Uterus (tissue), 4 donors: ENCODE results near the gene EDN3. TPM values are rescaled to one million over a fixed set of nuclear protein-coding genes. Genes with fewer than 3 reads are reported as not detected.

Source experiments
- DNase-seq, 2 donors: peaks; one replicate each; pipeline ENCODE4 v3.0.0-alpha.2; 2019 to 2020
- H3K27ac ChIP-seq, 2 donors: fragments of 200-600 bp; sonication (generic); 1 replicate in 1 of 2; 2 replicates in 1 of 2; pipeline ENCODE4 v1.5.1; 2016 to 2018
- H3K27me3 ChIP-seq, 2 donors: fragments of 200-600 bp; sonication (generic); one replicate each; pipeline ENCODE4 v1.5.1; 2018 to 2019; ENCODE audit warnings: control low read depth in 1 of 2
- H3K36me3 ChIP-seq, 2 donors: fragments of 200-600 bp; sonication (generic); one replicate each; pipeline ENCODE4 v1.5.1; 2019; ENCODE audit warnings: control low read depth in 1 of 2
- H3K4me1 ChIP-seq, 2 donors: fragments of 200-600 bp; sonication (generic); one replicate each; pipeline ENCODE4 v1.5.1; 2018 to 2019; ENCODE audit warnings: control low read depth in 1 of 2
- H3K4me3 ChIP-seq, 2 donors: fragments of 200-600 bp; sonication (generic); 1 replicate in 1 of 2; 2 replicates in 1 of 2; pipeline ENCODE4 v1.5.1; 2018 to 2019; ENCODE audit warnings: mild to moderate bottlenecking in 1 of 2
- H3K9me3 ChIP-seq, 2 donors: fragments of 200-600 bp; sonication (generic); one replicate each; pipeline ENCODE4 v1.5.1; 2019; ENCODE audit warnings: control low read depth in 1 of 2
- POLR2A ChIP-seq, 2 donors: fragments of 450-650 bp; IDR thresholded peaks; one replicate each; pipeline ENCODE4 v1.6.1; 2016; ENCODE audit warnings: antibody characterized with exemption in 2 of 2, mild to moderate bottlenecking in 1 of 2, moderate library complexity in 1 of 2
- intact Hi-C: fragments of 100-400 bp; cut with DNase I; formaldehyde crosslinking; loops from one replicate; pipeline ENCODE4 v1.15.1; 2023; ENCODE audit warnings: low total_unique reads
- total RNA-seq, 4 donors: library from RNA; depleted of rRNA in 3 of 4; stranded (reverse); fragments of >200 nt in 3 of 4; gene quantifications; one replicate each; pipeline versions ENCODE4 v1.1.0 to v1.2.4, GENCODE V29; 2014 to 2023
- TF ChIP-seq, protein P1 (sequence below), 4 experiments: fragments of 200-600 bp in 2 of 4; fragments of 450-650 bp in 2 of 4; sonication (generic) in 2 of 4; IDR thresholded peaks; one replicate each; pipeline ENCODE4 v1.5.1; 2016 to 2019; ENCODE audit warnings: antibody characterized with exemption in 4 of 4, mild to moderate bottlenecking in 2 of 4, moderate library complexity in 1 of 4
- donor health status: DM: yes; HTN: yes; CAD: no.

Gene EDN3
- total RNA-seq, 4 donors from 2014 or later = 2.8 to 85.8 TPM; not detected in 2

DNA sequence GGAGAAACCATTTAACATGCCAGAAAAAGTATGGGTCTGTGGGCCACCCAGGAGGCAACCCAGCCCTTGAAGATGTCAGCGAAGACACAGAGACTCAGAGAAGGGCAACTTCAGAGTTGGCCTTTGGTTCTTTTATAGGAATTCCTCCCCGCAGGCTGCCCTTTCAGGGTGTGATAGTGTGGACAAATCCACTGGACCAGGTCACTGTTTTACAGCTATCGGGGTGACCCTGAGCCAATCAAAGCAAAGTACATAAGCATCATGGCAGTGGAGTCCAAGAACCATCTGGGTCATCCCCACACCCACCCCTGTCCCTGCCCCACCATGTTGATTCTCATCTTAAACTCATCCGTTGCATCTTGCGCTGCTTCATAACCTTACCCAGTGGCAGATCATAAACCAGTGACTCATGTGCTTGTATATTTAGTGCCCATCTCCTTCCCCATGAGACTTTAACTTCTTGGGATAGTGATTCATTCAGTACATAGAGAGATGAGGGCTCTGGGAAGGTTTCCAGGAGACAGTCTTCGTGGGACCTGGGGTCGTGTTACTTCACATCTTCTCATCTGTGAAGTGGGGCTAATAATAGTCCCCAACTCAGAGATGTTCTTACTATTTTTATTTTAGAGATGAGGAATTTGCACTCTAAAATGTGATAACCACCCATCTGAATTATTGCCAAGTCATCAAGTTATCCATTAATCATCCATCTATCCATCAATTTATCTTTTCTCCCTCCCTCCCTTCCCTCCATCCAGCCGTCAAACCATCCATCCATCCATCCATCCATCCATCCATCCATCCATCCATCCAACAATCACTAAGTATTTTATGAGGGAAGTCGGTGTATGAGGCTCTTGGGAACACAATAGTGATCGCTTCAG, 51.0 kb downstream of the EDN3 start:
- H3K4me3 ChIP-seq = no peak overlapping the region
- DNase-seq = no peak
- intact Hi-C loops = no loop called here
- TF ChIP-seq, protein P1, sequence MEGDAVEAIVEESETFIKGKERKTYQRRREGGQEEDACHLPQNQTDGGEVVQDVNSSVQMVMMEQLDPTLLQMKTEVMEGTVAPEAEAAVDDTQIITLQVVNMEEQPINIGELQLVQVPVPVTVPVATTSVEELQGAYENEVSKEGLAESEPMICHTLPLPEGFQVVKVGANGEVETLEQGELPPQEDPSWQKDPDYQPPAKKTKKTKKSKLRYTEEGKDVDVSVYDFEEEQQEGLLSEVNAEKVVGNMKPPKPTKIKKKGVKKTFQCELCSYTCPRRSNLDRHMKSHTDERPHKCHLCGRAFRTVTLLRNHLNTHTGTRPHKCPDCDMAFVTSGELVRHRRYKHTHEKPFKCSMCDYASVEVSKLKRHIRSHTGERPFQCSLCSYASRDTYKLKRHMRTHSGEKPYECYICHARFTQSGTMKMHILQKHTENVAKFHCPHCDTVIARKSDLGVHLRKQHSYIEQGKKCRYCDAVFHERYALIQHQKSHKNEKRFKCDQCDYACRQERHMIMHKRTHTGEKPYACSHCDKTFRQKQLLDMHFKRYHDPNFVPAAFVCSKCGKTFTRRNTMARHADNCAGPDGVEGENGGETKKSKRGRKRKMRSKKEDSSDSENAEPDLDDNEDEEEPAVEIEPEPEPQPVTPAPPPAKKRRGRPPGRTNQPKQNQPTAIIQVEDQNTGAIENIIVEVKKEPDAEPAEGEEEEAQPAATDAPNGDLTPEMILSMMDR (IDR thresholded peaks at IDR 0.05) = no peak
- TF ChIP-seq POLR2A (IDR thresholded peaks at IDR 0.05) = no peak
- H3K36me3 ChIP-seq = no peaks in the 10 kb centered on the region
- no peaks in the 10 kb centered on the region for H3K9me3 ChIP-seq
- no peak overlapping the region for H3K27ac ChIP-seq
- H3K27me3 ChIP-seq = no peaks in the 10 kb centered on the region
- no peaks in the 10 kb centered on the region for H3K4me1 ChIP-seq

- Histone ChIP-seq H3K4me3 (no peak overlapping the region), H3K4me1 (no peaks in the 10 kb centered on the region), H3K27ac (no peak overlapping the region), H3K27me3 (no peaks in the 10 kb centered on the region), H3K36me3 (no peaks in the 10 kb centered on the region), H3K9me3 (no peaks in the 10 kb centered on the region)
- intact Hi-C loops = no loop called here
- DNase-seq = no peak
- TF ChIP-seq, protein P1 (IDR thresholded peaks at IDR 0.05) = no peak
- TF ChIP-seq POLR2A (IDR thresholded peaks at IDR 0.05) = no peak
Measured at GRCh38 chr20:59352541-59352940, 52.1 kb downstream of the EDN3 start.

- H3K36me3 ChIP-seq = no peaks in the 10 kb centered on the region
- H3K27ac ChIP-seq = no peak overlapping the region
- H3K4me3 ChIP-seq = no peak overlapping the region
- no peaks in the 10 kb centered on the region for H3K9me3 ChIP-seq
- no peaks in the 10 kb centered on the region for H3K4me1 ChIP-seq
- H3K27me3 ChIP-seq = no peaks in the 10 kb centered on the region
- TF ChIP-seq, protein P1 (IDR thresholded peaks at IDR 0.05) = no peak
- no peak for TF ChIP-seq POLR2A (IDR thresholded peaks at IDR 0.05)
- intact Hi-C loops = no loop called here
- DNase-seq = no peak
Measured at GRCh38 chr20:59352990-59353389, 52.6 kb downstream of the EDN3 start.

DNA sequence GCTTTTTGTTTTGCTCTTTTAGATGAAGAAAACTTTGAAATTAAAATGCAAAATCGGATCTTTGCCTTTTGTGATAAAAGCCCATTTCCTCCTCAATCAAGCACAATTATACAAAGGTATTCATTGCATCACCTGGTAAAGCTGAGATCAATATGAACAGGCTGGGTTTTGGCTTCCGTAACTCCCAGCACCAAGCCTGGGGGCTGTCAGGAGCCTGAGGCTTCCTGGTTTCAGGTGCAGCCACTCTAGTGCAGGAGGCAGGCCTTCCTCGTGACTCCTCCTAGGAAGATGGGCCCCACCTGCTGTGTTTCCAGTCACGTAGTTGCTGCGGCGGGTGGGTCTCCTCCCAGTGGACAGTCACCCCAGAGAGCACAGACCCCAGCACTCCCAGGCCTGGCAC, 54.0 kb downstream of the EDN3 start:
- no peak overlapping the region for H3K4me3 ChIP-seq
- TF ChIP-seq, protein P1 (IDR thresholded peaks at IDR 0.05) = no peak
- TF ChIP-seq POLR2A (IDR thresholded peaks at IDR 0.05) = no peak
- H3K36me3 ChIP-seq = no peaks in the 10 kb centered on the region
- no peaks in the 10 kb centered on the region for H3K27me3 ChIP-seq
- DNase-seq = no peak
- H3K9me3 ChIP-seq = no peaks in the 10 kb centered on the region
- no peaks in the 10 kb centered on the region for H3K4me1 ChIP-seq
- H3K27ac ChIP-seq = no peak overlapping the region
- intact Hi-C loops = no loop called here

DNA sequence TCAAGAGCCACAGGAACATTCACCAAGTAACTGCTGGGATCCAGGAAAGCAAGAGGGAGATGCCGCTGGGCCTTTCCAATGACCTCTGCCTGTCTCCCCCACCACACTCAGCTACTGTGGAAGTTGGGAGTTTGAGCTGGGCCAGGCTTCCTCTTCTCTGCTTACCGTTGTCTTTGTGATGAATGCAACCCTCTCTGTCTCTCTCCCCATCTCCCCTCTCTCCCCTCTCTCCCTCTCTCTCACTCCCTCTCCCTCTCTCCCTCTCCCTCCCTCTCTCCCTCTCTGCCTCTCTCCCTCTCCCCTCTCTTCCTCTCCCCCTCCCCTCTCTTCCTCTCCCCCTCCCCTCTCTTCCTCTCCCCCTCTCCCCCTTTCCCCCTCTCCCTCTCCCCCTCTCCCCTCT, 54.8 kb downstream of the EDN3 start:
- intact Hi-C loops = no loop called here
- DNase-seq = no peak
- Histone ChIP-seq H3K4me1 (no peaks in the 10 kb centered on the region), H3K4me3 (no peak overlapping the region), H3K27me3 (no peaks in the 10 kb centered on the region), H3K9me3 (no peaks in the 10 kb centered on the region), H3K27ac (no peak overlapping the region), H3K36me3 (no peaks in the 10 kb centered on the region)
- no peak for TF ChIP-seq POLR2A (IDR thresholded peaks at IDR 0.05)
- TF ChIP-seq, protein P1 (IDR thresholded peaks at IDR 0.05) = no peak
